HepG2 (cell line): ENCODE measurements around the gene SERINC4. TPM values are rescaled to one million over a fixed set of nuclear protein-coding genes. Genes with fewer than 3 reads are reported as not detected.

Experiments used
- HOXA7 ChIP-seq: sonication (generic); formaldehyde crosslinking; IDR thresholded peaks from 2 replicates; pipeline ENCODE4 v1.8.1; 2022; ENCODE audit warnings: mild to moderate bottlenecking, missing genetic modification reagents, moderate library complexity
- MATR3 ChIP-seq: sonication (generic); formaldehyde crosslinking; IDR thresholded peaks from 2 replicates; pipeline ENCODE4 v1.4.0; 2020; ENCODE audit warnings: missing genetic modification reagents
- MTA3 ChIP-seq: sonication (generic); formaldehyde crosslinking; IDR thresholded peaks from 2 replicates; pipeline ENCODE4 v1.4.0; 2020; ENCODE audit warnings: missing genetic modification reagents
- NCOA5 ChIP-seq: sonication (generic); formaldehyde crosslinking; IDR thresholded peaks from 2 replicates; pipeline ENCODE4 v1.4.0; 2020; ENCODE audit warnings: missing genetic modification reagents
- SP2 ChIP-seq: sonication (generic); formaldehyde crosslinking; IDR thresholded peaks from 2 replicates; pipeline ENCODE4 v1.5.1; 2020; ENCODE audit warnings: mild to moderate bottlenecking, missing genetic modification reagents
- SYNCRIP ChIP-seq: fragments of 200-400 bp; formaldehyde crosslinking; IDR thresholded peaks from 2 replicates; pipeline ENCODE4 v1.6.1; 2018; ENCODE audit warnings: mild to moderate bottlenecking, low read depth, low read length; ENCODE audit not compliant: insufficient read depth
- ZNF260 ChIP-seq: sonication (generic); formaldehyde crosslinking; IDR thresholded peaks from 2 replicates; pipeline ENCODE4 v1.4.0; 2020; ENCODE audit warnings: missing genetic modification reagents, low read depth, mild to moderate bottlenecking, borderline replicate concordance
- ZNF274 ChIP-seq: sonication (generic); formaldehyde crosslinking; IDR thresholded peaks from 2 replicates; pipeline ENCODE4 v1.5.1; 2020; ENCODE audit warnings: mild to moderate bottlenecking, missing genetic modification reagents
- ZNF468 ChIP-seq: sonication (generic); formaldehyde crosslinking; IDR thresholded peaks from 2 replicates; pipeline ENCODE4 v1.8.0; 2022; ENCODE audit warnings: mild to moderate bottlenecking, moderate library complexity, missing genetic modification reagents
- ZNF7 ChIP-seq: IDR thresholded peaks from 2 replicates; pipeline ENCODE4 v1.6.1; 2016; ENCODE audit warnings: missing biosample characterization, missing genetic modification reagents
- polyA plus RNA-seq, 8 experiments: library from polyadenylated mRNA; depleted of rRNA in 3 of 8; stranded (reverse) in 7 of 8; unstranded in 1 of 8; fragments of >200 nt; fragmentation: Illumina TruSeq in 4 of 8; extraction: Trizol in 4 of 8; gene quantifications; 2 replicates each; pipeline versions ENCODE4 v1.2.1 to v1.2.3, GENCODE V29; 2011 to 2016; ENCODE audit warnings: low read depth in 4 of 8, missing spikeins in 1 of 8, mixed read lengths in 1 of 8; ENCODE audit not compliant: insufficient read depth in 1 of 8
- total RNA-seq, 5 experiments: library from RNA; depleted of rRNA; stranded (reverse); fragments of >200 nt; fragmentation: Illumina TruSeq; extraction: Trizol; gene quantifications; 2 replicates each; pipeline ENCODE4 v1.2.3, GENCODE V29; 2016; ENCODE audit warnings: low read depth in 1 of 5
- TF ChIP-seq, protein P1 (sequence below): sonication (generic); formaldehyde crosslinking; IDR thresholded peaks from 2 replicates; pipeline ENCODE4 v1.4.0; 2020; ENCODE audit warnings: mild to moderate bottlenecking, missing genetic modification reagents
- TF ChIP-seq, protein P2 (sequence below): IDR thresholded peaks from 2 replicates; pipeline ENCODE4 v1.6.1; 2016; ENCODE audit warnings: missing biosample characterization, missing genetic modification reagents, low read depth
- TF ChIP-seq, protein P3 (sequence below), 2 experiments: sonication (generic) in 1 of 2; formaldehyde crosslinking in 1 of 2; IDR thresholded peaks; 2 replicates each; pipeline versions ENCODE4 v1.6.1 to v1.9.0; 2014 to 2022; ENCODE audit warnings: antibody characterized with exemption in 1 of 2, borderline replicate concordance in 1 of 2, inconsistent platforms in 1 of 2, low read depth in 1 of 2, missing genetic modification reagents in 1 of 2
- TF ChIP-seq, protein P4 (sequence below), 2 experiments: sonication (generic) in 1 of 2; formaldehyde crosslinking in 1 of 2; IDR thresholded peaks; 2 replicates each; pipeline versions ENCODE4 v1.4.0 to v1.6.1; 2018 to 2020; ENCODE audit warnings: missing genetic modification reagents in 2 of 2, borderline replicate concordance in 1 of 2, low read depth in 1 of 2, mild to moderate bottlenecking in 1 of 2, missing biosample characterization in 1 of 2
- TF ChIP-seq, protein P5 (sequence below): sonication (generic); formaldehyde crosslinking; IDR thresholded peaks from 2 replicates; pipeline ENCODE4 v1.4.0; 2020; ENCODE audit warnings: missing genetic modification reagents, mild to moderate bottlenecking, borderline replicate concordance
- TF ChIP-seq, protein P6 (sequence below): sonication (generic); formaldehyde crosslinking; IDR thresholded peaks from 2 replicates; pipeline ENCODE4 v1.8.1; 2023; ENCODE audit warnings: mild to moderate bottlenecking, moderate library complexity, missing genetic modification reagents

Gene SERINC4
- total and polyA plus RNA-seq, 2 of the 13 experiments (the other 11 are each of a cell fraction or from before 2014, with no cell fraction given) = not detected

DNA sequence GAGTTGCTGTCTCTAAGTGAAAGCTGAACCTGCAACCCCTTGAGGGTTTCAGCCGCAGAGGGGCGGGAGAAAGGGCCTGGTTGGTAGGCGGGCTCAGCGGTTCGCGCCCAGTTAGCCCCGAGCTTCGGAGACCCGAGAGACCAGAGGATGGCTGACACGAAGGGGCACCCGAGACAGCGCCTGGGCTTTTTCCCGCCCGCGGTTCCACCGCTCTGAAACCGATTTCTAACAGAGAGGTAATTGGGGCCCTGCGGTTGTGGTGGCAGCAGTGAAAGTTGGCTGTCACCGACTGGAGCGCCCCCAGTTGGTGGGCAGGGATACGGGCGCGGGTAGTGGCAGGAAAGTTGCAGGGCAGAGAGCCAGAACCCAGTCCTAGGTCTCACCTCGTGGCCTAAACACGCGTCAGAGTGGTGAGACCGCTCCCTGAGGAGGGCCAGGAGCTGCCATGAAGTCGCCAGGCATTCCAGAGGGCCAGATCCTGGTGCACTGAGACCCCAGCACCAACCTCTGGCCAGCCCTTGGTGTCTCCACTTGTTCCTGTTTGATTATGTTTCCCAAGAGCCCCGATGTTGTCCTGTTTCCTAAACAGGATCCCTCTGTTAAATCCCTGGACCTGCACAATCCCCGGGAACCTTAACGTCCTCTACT lies 22.6 kb downstream of the SERINC4 start (continued):
- TF ChIP-seq SP2 (CRISPR knock-in tag) = no peak
- TF ChIP-seq, protein P1, sequence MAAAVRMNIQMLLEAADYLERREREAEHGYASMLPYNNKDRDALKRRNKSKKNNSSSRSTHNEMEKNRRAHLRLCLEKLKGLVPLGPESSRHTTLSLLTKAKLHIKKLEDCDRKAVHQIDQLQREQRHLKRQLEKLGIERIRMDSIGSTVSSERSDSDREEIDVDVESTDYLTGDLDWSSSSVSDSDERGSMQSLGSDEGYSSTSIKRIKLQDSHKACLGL = no peak
- TF ChIP-seq NCOA5 = no peak
- TF ChIP-seq, protein P2, sequence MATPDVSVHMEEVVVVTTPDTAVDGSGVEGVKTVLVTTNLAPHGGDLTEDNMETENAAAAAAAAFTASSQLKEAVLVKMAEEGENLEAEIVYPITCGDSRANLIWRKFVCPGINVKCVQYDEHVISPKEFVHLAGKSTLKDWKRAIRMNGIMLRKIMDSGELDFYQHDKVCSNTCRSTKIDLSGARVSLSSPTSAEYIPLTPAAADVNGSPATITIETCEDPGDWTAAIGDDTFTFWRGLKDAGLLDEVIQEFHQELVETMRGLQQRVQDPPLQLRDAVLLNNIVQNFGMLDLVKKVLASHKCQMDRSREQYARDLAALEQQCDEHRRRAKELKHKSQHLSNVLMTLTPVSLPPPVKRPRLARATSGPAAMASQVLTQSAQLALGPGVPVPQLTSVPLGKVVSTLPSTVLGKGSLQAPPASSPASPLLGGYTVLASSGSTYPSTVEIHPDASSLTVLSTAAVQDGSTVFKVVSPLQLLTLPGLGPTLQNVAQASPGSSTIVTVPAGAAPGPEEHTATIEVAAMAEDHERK = no peak
- TF ChIP-seq MATR3 (CRISPR knock-in tag) = no peak
- TF ChIP-seq, protein P3, sequence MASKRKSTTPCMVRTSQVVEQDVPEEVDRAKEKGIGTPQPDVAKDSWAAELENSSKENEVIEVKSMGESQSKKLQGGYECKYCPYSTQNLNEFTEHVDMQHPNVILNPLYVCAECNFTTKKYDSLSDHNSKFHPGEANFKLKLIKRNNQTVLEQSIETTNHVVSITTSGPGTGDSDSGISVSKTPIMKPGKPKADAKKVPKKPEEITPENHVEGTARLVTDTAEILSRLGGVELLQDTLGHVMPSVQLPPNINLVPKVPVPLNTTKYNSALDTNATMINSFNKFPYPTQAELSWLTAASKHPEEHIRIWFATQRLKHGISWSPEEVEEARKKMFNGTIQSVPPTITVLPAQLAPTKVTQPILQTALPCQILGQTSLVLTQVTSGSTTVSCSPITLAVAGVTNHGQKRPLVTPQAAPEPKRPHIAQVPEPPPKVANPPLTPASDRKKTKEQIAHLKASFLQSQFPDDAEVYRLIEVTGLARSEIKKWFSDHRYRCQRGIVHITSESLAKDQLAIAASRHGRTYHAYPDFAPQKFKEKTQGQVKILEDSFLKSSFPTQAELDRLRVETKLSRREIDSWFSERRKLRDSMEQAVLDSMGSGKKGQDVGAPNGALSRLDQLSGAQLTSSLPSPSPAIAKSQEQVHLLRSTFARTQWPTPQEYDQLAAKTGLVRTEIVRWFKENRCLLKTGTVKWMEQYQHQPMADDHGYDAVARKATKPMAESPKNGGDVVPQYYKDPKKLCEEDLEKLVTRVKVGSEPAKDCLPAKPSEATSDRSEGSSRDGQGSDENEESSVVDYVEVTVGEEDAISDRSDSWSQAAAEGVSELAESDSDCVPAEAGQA (IDR thresholded peaks at IDR 0.05; ENCODE audit: low read depth) = no peak
- TF ChIP-seq, protein P3 (CRISPR knock-in tag; IDR thresholded peaks at IDR 0.05; ENCODE audit: borderline replicate concordance) = no peak
- no peak for TF ChIP-seq HOXA7 (CRISPR knock-in tag)
- TF ChIP-seq MTA3 (CRISPR knock-in tag) = no peak
- TF ChIP-seq, protein P4, sequence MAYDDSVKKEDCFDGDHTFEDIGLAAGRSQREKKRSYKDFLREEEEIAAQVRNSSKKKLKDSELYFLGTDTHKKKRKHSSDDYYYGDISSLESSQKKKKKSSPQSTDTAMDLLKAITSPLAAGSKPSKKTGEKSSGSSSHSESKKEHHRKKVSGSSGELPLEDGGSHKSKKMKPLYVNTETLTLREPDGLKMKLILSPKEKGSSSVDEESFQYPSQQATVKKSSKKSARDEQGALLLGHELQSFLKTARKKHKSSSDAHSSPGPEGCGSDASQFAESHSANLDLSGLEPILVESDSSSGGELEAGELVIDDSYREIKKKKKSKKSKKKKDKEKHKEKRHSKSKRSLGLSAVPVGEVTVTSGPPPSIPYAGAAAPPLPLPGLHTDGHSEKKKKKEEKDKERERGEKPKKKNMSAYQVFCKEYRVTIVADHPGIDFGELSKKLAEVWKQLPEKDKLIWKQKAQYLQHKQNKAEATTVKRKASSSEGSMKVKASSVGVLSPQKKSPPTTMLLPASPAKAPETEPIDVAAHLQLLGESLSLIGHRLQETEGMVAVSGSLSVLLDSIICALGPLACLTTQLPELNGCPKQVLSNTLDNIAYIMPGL (CRISPR knock-in tag; IDR thresholded peaks at IDR 0.05; ENCODE audit: borderline replicate concordance in 1 of 2, low read depth in 1 of 2) = peak; percentile 97 to 98
- no peak for TF ChIP-seq SYNCRIP
- TF ChIP-seq, protein P5, sequence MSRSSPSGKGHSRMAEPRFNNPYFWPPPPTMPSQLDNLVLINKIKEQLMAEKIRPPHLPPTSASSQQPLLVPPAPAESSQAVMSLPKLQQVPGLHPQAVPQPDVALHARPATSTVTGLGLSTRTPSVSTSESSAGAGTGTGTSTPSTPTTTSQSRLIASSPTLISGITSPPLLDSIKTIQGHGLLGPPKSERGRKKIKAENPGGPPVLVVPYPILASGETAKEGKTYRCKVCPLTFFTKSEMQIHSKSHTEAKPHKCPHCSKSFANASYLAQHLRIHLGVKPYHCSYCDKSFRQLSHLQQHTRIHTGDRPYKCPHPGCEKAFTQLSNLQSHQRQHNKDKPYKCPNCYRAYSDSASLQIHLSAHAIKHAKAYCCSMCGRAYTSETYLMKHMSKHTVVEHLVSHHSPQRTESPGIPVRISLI (CRISPR knock-in tag) = no peak
- TF ChIP-seq ZNF7 = no peak
- TF ChIP-seq, protein P6, sequence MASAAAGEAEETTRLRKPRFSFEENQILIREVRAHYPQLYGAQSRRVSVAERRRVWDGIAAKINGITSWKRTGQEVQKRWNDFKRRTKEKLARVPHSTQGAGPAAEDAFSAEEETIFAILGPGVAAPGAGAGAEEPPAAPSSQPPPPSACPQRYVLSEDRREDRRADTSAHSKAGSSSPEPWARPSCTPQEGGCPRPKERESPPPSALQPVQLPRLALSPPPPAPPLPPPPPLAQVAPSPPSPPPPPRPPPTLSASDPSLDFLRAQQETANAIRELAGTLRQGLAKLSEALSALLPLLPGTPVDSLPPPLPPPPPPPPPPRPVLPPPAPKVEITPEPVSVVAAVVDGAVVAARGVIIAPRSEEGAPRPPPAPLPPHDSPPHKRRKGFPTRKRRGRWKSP (CRISPR knock-in tag) = no peak
- TF ChIP-seq ZNF274 (CRISPR knock-in tag) = 0 out of 2 replicates have a peak, but pooled peaks have one; percentile 37
- no peak for TF ChIP-seq ZNF260
- TF ChIP-seq ZNF468 (CRISPR knock-in tag) = no peak
